Mammary epithelial cell (primary cell): ENCODE measurements around the gene KCNG2.

Source experiments
- EZH2 ChIP-seq: IDR thresholded peaks from 2 replicates; pipeline ENCODE4 v1.6.1; 2012; ENCODE audit warnings: low read length, inconsistent platforms, borderline replicate concordance
- TF ChIP-seq, protein P1 (sequence below), 2 donors: IDR thresholded peaks in 1 of 2; conservative IDR thresholded peaks in 1 of 2; 2 replicates each; pipeline ENCODE4 v1.5.1; 2011 to 2012; ENCODE audit warnings: inconsistent platforms in 2 of 2, low read length in 2 of 2, mild to moderate bottlenecking in 2 of 2, control low read depth in 1 of 2, low read depth in 1 of 2; ENCODE audit not compliant: insufficient read depth in 1 of 2; ENCODE audit errors: extremely low read depth in 1 of 2

DNA sequence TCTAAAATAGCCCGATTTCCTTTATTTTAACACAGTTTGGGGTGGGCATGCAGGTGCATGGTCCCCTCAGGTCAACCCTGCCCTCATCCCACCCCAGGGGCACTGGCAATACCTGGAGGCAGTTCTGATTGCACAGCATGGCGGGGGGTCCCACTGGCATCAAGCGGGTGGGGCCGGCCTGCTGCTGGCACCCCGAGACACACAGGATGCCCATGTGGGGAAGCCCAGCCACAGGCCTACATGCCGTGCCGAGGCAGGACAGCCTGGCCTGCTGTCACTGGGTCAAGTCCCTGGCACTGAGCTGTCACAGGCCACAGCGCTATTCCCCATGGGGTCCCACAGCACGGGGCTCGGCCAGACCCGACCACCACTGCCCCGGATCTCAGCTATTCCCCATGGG is 11.9 kb upstream of the KCNG2 start:
- TF ChIP-seq, protein P1, sequence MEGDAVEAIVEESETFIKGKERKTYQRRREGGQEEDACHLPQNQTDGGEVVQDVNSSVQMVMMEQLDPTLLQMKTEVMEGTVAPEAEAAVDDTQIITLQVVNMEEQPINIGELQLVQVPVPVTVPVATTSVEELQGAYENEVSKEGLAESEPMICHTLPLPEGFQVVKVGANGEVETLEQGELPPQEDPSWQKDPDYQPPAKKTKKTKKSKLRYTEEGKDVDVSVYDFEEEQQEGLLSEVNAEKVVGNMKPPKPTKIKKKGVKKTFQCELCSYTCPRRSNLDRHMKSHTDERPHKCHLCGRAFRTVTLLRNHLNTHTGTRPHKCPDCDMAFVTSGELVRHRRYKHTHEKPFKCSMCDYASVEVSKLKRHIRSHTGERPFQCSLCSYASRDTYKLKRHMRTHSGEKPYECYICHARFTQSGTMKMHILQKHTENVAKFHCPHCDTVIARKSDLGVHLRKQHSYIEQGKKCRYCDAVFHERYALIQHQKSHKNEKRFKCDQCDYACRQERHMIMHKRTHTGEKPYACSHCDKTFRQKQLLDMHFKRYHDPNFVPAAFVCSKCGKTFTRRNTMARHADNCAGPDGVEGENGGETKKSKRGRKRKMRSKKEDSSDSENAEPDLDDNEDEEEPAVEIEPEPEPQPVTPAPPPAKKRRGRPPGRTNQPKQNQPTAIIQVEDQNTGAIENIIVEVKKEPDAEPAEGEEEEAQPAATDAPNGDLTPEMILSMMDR (conservative IDR thresholded peaks at IDR 0.05 in 1 of 2, IDR thresholded peaks at IDR 0.05 in 1 of 2; ENCODE audit: extremely low read depth in 1 of 2, insufficient read depth in 1 of 2, low read depth in 1 of 2, low read length in 2 of 2) = no peak
- no peak for TF ChIP-seq EZH2
